ENCODE measurements around the gene BTN1A1.

BTN1A1 gene

GRCh38 chr6:26534681-26535465 lies 34.8 kb downstream of the BTN1A1 start:
- peak overlapping the region; percentile 18; the same call in 1 of the 2 replicates for H3K27ac ChIP-seq
- TF ChIP-seq, protein P1, sequence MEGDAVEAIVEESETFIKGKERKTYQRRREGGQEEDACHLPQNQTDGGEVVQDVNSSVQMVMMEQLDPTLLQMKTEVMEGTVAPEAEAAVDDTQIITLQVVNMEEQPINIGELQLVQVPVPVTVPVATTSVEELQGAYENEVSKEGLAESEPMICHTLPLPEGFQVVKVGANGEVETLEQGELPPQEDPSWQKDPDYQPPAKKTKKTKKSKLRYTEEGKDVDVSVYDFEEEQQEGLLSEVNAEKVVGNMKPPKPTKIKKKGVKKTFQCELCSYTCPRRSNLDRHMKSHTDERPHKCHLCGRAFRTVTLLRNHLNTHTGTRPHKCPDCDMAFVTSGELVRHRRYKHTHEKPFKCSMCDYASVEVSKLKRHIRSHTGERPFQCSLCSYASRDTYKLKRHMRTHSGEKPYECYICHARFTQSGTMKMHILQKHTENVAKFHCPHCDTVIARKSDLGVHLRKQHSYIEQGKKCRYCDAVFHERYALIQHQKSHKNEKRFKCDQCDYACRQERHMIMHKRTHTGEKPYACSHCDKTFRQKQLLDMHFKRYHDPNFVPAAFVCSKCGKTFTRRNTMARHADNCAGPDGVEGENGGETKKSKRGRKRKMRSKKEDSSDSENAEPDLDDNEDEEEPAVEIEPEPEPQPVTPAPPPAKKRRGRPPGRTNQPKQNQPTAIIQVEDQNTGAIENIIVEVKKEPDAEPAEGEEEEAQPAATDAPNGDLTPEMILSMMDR (IDR thresholded peaks at IDR 0.05): no peak
- TF ChIP-seq ZFX (IDR thresholded peaks at IDR 0.05; ENCODE audit: borderline replicate concordance): no peak

DNA sequence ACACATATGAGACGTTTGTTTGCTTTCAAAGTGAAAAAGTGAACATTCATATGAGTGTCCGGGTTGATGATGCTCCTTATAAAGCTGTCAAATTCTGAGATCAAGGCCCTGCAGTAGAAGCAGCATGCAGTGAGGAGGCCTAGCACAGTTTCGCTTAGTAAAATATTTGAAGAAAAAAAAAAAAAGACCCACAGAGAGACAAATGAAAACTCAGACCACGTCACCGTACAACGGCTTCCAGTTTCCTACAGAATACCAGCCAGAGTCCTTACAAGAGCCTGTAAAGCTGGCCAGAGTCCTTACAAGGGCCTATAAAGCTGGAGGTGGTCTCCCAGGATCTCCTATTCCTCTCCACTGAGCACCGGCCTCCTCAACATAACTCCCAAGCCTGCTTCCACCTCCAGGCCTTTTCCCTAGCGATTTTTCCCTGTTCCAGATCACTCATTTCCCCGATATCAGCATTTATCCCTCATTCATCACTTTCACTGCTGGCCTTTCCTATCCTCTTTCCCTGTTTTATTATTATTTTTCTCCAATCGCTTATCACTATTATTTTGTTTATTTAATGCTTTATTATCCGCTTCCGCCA lies 36.6 kb downstream of the BTN1A1 start:
- H3K27ac ChIP-seq: peak overlapping the region; percentile 97

GRCh38 chr6:26537160-26537845 lies 37.2 kb downstream of the BTN1A1 start:
- peak overlapping the region; percentile 97 for H3K27ac ChIP-seq
- TF ChIP-seq, protein P1 (IDR thresholded peaks at IDR 0.05): no peak
- TF ChIP-seq ZFX (IDR thresholded peaks at IDR 0.05; ENCODE audit: borderline replicate concordance): no peak

More for the DNA sequence above, 36.6 kb downstream of the BTN1A1 start:
- TF ChIP-seq ZFX (IDR thresholded peaks at IDR 0.05; ENCODE audit: borderline replicate concordance): no peak
- TF ChIP-seq, protein P1 (IDR thresholded peaks at IDR 0.05): no peak

DNA sequence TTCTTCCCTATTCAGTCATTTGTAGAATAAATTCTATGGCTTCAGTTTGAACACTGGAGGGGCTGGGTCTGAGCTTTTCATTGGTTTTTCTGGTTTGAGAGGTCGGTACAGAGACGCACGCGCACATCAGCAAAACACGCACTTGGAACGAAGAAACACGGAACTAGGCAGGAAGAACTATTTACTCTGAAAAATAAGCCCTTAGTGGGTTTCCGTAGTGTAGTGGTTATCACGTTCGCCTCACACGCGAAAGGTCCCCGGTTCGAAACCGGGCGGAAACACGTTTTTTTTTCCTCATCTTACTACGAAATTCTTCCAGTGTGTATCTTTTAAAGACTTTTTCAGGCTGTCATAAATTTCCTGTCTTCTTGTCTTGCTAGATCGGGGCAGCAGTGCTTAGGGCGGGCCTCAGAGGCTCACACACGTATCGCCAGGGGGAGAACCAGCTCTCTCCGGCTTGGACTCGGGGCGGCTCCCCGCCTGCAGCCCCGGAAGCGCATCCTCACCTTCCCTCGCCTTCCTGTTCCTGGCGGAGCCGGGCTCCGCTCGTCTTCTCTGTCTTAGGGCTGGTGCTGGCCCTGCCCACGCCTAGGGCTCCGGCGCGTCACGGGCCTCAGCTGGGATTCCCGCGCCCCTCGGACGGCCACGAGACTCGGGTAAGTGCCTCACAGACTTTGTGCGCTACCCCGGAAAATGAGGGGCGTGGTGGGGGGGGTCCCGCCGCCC lies 37.9 kb downstream of the BTN1A1 start, which contains the start of gene HMGN4:
TSS of gene HMGN4 (plus strand) at position 521 of the 726 bp plus-strand sequence. CDS start 6,841 bp downstream, outside the sequence.
- H3K27ac ChIP-seq: peak within 1 kb of the TSS; percentile 97
- TF ChIP-seq ZFX (IDR thresholded peaks at IDR 0.05; ENCODE audit: borderline replicate concordance): no peak
- TF ChIP-seq, protein P1 (IDR thresholded peaks at IDR 0.05): no peak

DNA sequence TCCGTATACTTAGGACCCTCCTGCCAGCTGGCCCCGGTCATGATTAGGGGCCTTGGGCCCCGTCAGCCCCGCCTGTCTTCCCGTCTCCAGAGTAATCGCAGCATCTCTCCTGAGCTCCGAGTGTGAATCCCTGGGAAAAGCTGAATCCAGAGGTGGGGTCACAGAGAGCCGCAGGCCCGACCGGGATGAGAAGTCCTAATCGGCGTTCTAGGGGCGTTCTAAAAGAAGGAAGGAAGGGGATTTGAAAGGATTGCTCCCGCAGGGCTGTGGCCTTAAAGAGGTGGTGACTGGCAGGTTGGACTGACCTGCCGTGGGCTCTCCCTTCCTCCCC lies 38.4 kb downstream of the BTN1A1 start:
- peak overlapping the region; percentile 97 for H3K27ac ChIP-seq
- TF ChIP-seq, protein P1 (IDR thresholded peaks at IDR 0.05): no peak
- TF ChIP-seq ZFX (IDR thresholded peaks at IDR 0.05; ENCODE audit: borderline replicate concordance): no peak

DNA sequence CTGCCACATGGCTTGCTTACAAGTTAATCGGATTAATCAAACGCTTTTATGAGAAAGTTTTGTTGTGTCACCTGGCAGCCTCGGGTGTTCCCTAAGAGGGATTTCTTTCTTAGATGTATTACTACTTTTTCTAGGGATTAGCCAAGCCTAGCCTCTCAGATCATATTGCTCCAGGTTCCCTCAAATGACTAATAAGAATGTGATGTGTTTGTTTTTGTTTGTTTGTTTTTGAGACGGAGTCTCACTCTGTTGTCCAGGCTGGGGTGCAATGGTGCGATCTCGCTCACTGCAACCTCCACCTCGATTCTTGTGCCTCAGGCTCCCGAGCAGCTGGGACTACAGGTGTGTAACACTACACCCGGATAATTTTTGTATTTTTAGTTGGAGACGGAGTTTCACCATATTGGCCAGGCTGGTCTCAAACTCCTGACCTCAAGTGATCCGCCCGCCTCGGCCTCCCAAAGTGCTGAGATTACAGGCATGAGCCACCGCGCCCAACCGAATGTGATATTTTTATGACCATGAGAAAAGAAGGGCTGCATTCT lies 39.0 kb downstream of the BTN1A1 start:
- TF ChIP-seq ZFX (IDR thresholded peaks at IDR 0.05; ENCODE audit: borderline replicate concordance): no peak
- TF ChIP-seq, protein P1 (IDR thresholded peaks at IDR 0.05): no peak
- peak overlapping the region; percentile 97 for H3K27ac ChIP-seq

All from 22Rv1 (cell line).